ENCODE results near the gene FA2H.
"Not testable (repeated sequence)": the region's sequence is repeated elsewhere in the genome, so short reads cannot be mapped to it uniquely, and the experiment has no call there.

The FA2H gene

DNA sequence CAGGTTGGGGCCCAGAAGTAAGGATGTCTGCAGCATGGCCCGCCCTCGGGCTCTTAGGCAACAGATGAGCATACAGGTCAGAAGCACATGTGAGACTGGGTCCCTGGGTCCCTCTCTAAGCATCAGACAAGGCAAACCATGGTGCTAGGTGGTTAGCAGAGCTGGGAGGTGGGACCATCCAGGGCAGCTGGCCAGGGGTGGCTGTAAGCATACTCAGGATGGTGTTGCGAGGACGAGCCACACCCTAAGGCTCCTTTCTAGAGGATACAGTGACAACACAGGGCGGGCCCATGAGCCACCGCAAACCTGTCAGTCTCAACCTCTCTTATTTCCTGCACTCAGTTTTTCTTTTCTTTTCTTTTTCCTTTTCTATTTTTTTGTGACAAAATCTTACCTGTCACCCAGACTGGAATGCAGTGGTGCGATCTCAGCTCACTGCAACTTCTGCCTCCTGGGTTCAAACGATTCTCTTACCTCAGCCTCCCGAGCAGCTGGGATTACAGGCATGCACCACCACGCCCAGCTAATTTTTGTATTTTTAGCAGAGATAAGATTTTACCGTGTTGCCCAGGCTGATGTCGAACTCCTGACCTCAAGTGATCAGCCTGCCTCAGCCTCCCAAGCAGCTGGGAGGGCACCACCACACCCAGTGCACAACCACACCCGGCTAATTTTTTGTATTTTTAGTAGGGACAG is 3.6 kb downstream of the FA2H start:
- in situ Hi-C loops (cut with HindIII; ENCODE audit: low sequenced_read_pairs): no loop called here

DNA sequence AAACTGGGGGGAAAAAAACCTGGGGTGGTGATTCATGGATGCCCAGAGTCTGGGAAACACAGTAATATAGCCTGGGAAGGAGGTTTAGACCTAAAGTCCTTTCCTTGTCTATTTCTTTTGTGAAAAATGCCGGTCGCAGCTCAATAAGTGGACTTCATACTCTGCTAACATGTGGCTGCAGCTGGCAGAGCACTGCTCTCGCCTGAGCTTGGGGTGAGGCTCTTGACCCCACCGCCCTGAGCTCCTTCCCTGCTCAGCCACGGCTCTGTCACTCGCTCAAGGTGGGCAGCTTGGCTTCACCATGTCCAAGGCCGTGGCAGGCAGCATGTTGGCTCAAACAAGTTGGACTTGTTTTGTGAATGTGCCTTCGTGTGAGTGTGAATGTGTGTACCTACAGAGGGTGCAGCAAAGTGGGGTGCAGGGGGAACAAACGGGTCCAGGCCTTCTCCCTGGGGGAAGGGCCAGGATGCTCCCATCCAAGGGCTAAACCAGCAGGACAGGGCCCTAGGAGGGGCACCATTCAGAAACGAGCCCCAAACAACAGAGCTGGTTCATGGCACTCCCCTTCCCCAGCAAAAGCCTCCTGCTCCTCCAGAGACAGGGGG is 4.9 kb downstream of the FA2H start:
- in situ Hi-C loops (cut with HindIII; ENCODE audit: low sequenced_read_pairs): no loop called here

- in situ Hi-C loops (cut with HindIII; ENCODE audit: low sequenced_read_pairs): no loop called here
Measured at GRCh38 chr16:74768239-74768638, 6.4 kb downstream of the FA2H start.

DNA sequence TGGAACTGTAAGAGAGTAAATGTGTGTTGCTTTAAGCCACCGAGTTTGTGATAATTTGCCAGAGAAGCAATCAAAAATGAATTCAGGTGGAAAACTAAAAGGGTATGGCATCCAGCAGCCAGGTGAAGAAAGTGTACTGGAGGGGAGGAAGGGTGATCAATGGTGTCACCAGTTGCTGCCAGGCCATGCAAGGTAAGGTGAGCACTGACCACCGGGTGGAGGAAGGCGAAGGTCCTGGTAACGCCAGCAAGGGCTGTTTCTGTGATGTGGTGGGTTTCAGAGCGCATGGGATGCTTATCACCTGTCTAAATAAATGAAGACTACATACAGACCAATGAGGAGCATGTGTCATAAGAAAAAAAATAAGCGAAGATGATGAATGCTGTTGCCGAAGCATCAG is 6.9 kb downstream of the FA2H start:
- in situ Hi-C loops (cut with HindIII; ENCODE audit: low sequenced_read_pairs): no loop called here

GRCh38 chr16:74766729-74767128 is 7.9 kb downstream of the FA2H start:
- in situ Hi-C loops (cut with HindIII; ENCODE audit: low sequenced_read_pairs): no loop called here

- in situ Hi-C loops (cut with HindIII; ENCODE audit: low sequenced_read_pairs): not testable (repeated sequence)
Measured at GRCh38 chr16:74764184-74764583, 10.4 kb downstream of the FA2H start.

GRCh38 chr16:74761665-74762064 is 13.0 kb downstream of the FA2H start:
- in situ Hi-C loops (cut with HindIII; ENCODE audit: low sequenced_read_pairs): no loop called here

DNA sequence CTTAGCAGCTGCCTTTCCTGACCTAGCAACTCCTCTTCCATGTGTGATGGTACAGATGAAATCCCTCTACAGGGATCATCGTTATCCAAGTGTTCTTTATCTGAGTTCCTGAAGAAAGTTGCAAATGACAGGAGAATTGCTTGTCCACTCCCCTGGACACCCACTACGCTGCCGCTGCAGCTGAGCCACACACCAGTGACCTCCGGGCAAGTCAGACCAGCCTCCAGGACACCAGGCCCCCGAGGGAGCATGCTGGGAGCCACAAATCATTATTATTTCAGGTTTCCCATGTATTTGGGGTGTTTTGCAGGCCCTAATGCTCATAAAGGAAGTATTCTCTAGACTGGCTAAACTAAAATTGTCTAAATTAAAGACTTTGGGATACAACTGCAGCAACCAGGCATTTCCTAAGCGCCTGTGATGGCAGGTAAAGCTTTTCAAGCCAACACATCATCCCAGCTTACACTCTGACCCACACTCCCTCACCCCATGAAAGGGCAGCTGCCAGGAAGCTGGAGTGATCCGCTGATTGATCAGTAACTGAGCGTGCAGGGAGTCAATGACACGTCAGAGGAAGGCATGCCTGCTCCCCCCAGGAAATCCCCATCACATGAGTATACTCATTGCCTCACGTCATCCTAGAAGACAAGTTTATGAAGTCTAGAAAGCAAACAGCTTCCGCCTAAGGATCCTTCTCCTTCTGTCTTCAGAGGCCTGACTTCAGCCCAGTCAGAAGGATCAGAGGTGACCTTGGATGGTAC is 14.4 kb downstream of the FA2H start:
- in situ Hi-C loops (cut with HindIII; ENCODE audit: low sequenced_read_pairs): no loop called here

GRCh38 chr16:74759564-74759963 is 15.1 kb downstream of the FA2H start:
- in situ Hi-C loops (cut with HindIII; ENCODE audit: low sequenced_read_pairs): no loop called here

DNA sequence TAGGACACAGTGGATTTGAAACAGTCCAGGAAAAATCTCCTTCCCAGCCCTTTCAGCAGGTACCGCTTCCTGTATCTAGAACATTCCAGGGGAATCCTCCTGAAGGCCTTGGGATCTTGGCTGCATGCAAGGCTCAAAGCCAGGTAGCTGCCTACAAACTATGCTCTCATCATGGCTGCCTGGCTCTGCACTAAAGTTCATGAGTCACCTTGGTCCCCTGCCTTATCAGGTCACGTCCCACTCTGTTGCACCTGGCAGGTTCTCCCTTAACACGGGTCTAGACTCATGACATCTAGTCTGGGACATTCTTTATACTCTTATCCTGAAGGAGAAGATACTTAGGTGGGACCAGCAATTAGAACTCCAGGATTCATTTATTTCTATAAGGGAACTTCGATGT is 15.8 kb downstream of the FA2H start:
- in situ Hi-C loops (cut with HindIII; ENCODE audit: low sequenced_read_pairs): no loop called here

- in situ Hi-C loops (cut with HindIII; ENCODE audit: low sequenced_read_pairs): no loop called here
Measured at GRCh38 chr16:74757349-74757748, 17.3 kb downstream of the FA2H start.

GRCh38 chr16:74756203-74756602 is 18.4 kb downstream of the FA2H start:
- in situ Hi-C loops (cut with HindIII; ENCODE audit: low sequenced_read_pairs): no loop called here

GRCh38 chr16:74753180-74753579 is 21.4 kb downstream of the FA2H start:
- in situ Hi-C loops (cut with HindIII; ENCODE audit: low sequenced_read_pairs): no loop called here

GRCh38 chr16:74752756-74753155 is 21.9 kb downstream of the FA2H start:
- in situ Hi-C loops (cut with HindIII; ENCODE audit: low sequenced_read_pairs): no loop called here

GRCh38 chr16:74752258-74752657 is 22.4 kb downstream of the FA2H start:
- in situ Hi-C loops (cut with HindIII; ENCODE audit: low sequenced_read_pairs): no loop called here

DNA sequence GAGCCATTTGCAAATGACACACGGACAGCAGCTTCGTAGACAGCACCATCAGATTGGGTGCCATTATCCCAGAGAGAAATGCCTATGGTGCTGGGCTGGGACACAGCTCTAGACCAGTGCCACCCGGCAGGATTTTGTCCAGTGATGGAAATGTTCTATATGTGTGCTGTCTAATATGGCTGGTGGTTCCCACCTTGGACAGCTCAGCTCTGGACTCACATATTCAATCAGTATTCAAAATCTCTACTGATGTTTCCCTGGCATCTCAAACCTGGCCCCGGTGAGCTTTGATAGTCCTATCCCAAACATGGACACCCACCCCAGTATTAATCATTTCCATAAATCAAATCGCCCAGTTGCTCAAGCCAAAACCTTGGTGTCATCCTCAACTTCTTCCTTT is 23.0 kb downstream of the FA2H start:
- in situ Hi-C loops (cut with HindIII; ENCODE audit: low sequenced_read_pairs): no loop called here

GRCh38 chr16:74749291-74750055 is 25.1 kb downstream of the FA2H start:
- in situ Hi-C loops (cut with HindIII; ENCODE audit: low sequenced_read_pairs): no loop called here

DNA sequence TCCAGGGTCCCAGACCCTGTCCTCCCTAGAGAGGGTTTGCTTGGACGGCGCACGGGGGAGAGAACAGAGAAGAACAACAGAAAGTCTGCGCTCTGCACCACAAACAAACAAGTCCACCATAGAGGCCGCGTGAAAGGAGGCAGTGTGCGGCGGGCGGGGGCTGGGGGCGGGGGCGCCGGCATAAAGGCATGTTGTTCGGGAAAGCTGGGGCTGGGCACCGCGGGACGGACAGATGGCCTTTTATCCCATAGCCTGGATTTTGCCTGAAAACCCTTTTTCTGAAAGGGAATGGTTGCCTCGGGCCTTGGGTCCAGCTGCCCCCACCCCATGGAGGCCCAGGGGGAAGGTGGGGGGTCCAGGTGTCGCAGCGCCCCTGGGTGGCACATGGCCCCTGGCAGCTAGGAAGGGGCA is 26.0 kb downstream of the FA2H start:
- in situ Hi-C loops (cut with HindIII; ENCODE audit: low sequenced_read_pairs): no loop called here

DNA sequence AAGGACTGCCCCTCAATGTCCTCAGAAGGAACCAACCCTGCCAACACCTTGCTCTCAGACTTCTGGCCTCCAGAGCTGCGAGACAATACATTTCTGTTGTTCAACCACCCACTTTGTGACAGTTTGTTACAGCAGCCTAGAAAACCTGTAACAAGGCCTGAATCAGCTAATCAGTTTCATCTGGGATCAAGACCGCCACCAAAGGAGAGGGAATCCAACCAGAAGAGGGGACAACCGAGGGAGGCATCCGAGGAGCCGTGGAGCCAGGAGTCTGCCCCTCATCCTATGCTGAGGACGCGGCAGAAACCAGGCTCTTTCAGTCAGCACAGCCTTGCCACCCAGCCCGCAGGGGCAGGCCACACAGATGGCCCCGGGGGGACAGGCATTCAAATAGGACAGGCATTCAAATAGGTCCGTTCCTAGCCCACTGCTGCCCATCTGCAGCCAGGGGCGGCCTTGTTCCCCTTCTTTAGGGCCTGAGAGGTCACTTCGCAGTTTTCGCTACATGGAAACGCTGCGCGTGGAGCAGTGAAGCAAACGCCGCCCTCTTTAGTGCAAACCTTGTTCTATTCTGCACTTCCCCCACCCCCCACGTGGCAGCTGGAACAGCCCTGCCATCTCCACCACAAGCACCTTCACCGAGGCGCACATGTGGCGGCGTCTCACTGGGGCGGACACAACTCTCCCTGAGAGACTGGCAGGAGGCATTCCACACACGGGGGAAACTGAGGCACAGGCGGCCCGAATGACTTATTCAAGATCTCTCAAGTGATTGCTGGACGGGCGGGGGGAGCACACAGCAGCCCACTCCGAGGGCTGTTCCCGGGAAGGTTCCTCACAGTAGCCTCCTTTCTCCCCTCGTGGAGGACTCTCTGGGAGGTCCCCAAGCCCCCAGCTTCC is 26.7 kb downstream of the FA2H start:
- in situ Hi-C loops (cut with HindIII; ENCODE audit: low sequenced_read_pairs): no loop called here

DNA sequence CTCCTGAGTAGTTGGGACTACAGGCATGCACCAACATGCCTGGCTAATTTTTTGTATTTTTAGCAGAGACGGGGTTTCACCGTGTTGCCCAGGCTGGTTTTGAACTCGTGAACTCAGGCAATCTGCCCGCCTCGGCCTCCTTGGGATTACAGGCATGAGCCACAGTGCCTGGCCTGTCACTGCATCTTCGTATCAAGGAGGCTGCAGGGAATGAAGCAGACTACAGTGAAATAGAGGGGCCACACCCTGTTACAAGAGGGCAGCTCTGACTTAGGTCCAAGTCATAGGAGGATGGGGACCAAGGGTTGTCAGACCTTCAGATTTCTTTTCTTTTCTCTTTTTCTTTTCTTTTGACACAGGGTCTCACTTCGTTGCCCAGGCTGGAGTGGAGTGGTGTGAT is 28.7 kb downstream of the FA2H start:
- in situ Hi-C loops (cut with HindIII; ENCODE audit: low sequenced_read_pairs): no loop called here
